ENCODE data around the gene PMVK. TPM values are rescaled to one million over a fixed set of nuclear protein-coding genes. Genes with fewer than 3 reads are reported as not detected.

Gene PMVK
- total and polyA plus RNA-seq, 2 experiments from 2014 or later: 12.5 to 53.5 TPM

DNA sequence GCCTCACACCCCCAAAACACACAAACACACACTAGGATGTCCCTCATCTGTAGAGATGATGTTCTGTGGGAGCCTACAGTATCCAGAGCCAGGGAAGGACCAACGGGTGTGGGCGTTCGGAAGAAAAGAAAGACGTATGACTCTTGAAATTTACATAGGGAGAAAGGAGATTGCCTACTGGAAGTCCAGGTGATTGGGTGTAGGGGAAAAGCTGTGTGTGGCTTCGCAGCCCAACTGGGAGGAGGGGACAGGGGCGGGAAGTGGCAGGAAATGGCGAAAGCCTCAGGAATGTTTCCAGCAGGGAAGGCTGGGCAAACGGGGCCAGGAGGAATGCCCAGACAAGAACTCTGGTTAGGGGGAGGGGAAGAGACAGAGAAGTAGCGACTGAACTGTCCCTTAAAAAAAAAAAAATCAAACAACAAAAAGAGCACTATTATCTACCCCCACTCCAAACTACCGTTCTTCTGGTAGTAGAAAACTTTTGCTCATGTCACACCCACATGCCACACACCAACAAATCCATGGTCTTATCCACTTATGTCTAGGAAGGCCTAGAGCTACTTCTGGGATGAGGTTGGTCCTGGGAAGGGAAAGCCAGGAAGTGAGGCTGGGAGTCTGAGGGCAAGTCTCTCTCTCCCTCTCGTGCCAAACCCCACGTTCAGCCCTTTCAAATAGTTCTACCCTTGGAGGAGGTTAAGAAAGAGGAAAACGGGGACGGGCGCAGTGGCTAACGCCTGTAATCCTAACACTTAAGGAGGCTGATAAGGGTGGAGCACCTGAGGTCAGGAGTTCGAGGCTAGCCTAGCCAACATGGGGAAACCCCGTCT is 36.2 kb upstream of the PMVK start:
- peaks cover 59% of the 10 kb centered on the region for H3K79me2 ChIP-seq
- H3K36me3 ChIP-seq (replicated peaks; ENCODE audit: insufficient read depth, low read depth): no peaks in the 10 kb centered on the region
- peak overlapping the region; percentile 75 for H3K4me2 ChIP-seq
- whole genome bisulfite sequencing (ENCODE audit: low lambda C conversion rate, missing lambda C conversion rate): 9% methylated on average over 18 of the region's 18 CpGs
- TF ChIP-seq EZH2phosphoT487 (IDR thresholded peaks at IDR 0.05; ENCODE audit: low read depth, severe bottlenecking, unreplicated experiment) (no peak), EZH2 (IDR thresholded peaks at IDR 0.05; ENCODE audit: borderline replicate concordance) (no peak)
- TF ChIP-seq, protein P1, sequence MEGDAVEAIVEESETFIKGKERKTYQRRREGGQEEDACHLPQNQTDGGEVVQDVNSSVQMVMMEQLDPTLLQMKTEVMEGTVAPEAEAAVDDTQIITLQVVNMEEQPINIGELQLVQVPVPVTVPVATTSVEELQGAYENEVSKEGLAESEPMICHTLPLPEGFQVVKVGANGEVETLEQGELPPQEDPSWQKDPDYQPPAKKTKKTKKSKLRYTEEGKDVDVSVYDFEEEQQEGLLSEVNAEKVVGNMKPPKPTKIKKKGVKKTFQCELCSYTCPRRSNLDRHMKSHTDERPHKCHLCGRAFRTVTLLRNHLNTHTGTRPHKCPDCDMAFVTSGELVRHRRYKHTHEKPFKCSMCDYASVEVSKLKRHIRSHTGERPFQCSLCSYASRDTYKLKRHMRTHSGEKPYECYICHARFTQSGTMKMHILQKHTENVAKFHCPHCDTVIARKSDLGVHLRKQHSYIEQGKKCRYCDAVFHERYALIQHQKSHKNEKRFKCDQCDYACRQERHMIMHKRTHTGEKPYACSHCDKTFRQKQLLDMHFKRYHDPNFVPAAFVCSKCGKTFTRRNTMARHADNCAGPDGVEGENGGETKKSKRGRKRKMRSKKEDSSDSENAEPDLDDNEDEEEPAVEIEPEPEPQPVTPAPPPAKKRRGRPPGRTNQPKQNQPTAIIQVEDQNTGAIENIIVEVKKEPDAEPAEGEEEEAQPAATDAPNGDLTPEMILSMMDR (IDR thresholded peaks at IDR 0.05; ENCODE audit: poor library complexity): no peak
- H2AFZ ChIP-seq: no peak overlapping the region
- no peaks in the 10 kb centered on the region for H4K20me1 ChIP-seq (ENCODE audit: insufficient read depth, poor library complexity, severe bottlenecking)
- no peaks in the 10 kb centered on the region for H3K9me2 ChIP-seq (replicated peaks; ENCODE audit: insufficient read depth)
- DNase-seq (ENCODE audit: low spot score): peak; percentile 92
- no peak overlapping the region for H3K4me3 ChIP-seq
- peaks cover 29% of the 10 kb centered on the region for H3K4me1 ChIP-seq (ENCODE audit: insufficient read depth)
- H3K9me3 ChIP-seq (ENCODE audit: low read depth): no peaks in the 10 kb centered on the region
- H3K27ac ChIP-seq: peak overlapping the region; percentile 96
- no peaks in the 10 kb centered on the region for H3K27me3 ChIP-seq

DNA sequence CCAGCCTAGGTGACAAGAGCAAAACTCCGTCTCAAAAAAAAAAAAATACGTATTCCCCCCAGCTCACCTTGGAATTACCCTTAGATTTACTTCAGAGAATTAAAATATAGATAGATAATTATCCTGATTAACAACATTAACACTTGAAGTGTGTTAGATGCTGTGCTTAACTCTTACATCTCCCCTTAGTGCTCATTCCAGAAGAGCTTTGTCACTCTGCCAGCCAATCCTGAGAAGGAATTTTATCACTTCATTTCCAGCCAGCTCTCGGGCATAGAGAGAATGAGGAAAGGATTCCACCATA is 35.6 kb upstream of the PMVK start:
- no peaks in the 10 kb centered on the region for H3K9me2 ChIP-seq (replicated peaks; ENCODE audit: insufficient read depth)
- H3K4me3 ChIP-seq: no peak overlapping the region
- H3K27ac ChIP-seq: peak overlapping the region; percentile 96
- no peak for DNase-seq (ENCODE audit: low spot score)
- no peaks in the 10 kb centered on the region for H3K36me3 ChIP-seq (replicated peaks; ENCODE audit: insufficient read depth, low read depth)
- no peak overlapping the region for H2AFZ ChIP-seq
- peaks cover 58% of the 10 kb centered on the region for H3K79me2 ChIP-seq
- H3K4me1 ChIP-seq (ENCODE audit: insufficient read depth): peaks cover 29% of the 10 kb centered on the region
- 39% methylated on average over 3 of the region's 3 CpGs for WGBS (ENCODE audit: low lambda C conversion rate, missing lambda C conversion rate)
- TF ChIP-seq EZH2 (IDR thresholded peaks at IDR 0.05; ENCODE audit: borderline replicate concordance): no peak
- TF ChIP-seq, protein P1 (IDR thresholded peaks at IDR 0.05; ENCODE audit: poor library complexity): no peak
- no peak for TF ChIP-seq EZH2phosphoT487 (IDR thresholded peaks at IDR 0.05; ENCODE audit: low read depth, severe bottlenecking, unreplicated experiment)
- no peaks in the 10 kb centered on the region for H3K27me3 ChIP-seq
- H4K20me1 ChIP-seq (ENCODE audit: insufficient read depth, poor library complexity, severe bottlenecking): no peaks in the 10 kb centered on the region
- no peaks in the 10 kb centered on the region for H3K9me3 ChIP-seq (ENCODE audit: low read depth)
- peak overlapping the region; percentile 75 for H3K4me2 ChIP-seq

DNA sequence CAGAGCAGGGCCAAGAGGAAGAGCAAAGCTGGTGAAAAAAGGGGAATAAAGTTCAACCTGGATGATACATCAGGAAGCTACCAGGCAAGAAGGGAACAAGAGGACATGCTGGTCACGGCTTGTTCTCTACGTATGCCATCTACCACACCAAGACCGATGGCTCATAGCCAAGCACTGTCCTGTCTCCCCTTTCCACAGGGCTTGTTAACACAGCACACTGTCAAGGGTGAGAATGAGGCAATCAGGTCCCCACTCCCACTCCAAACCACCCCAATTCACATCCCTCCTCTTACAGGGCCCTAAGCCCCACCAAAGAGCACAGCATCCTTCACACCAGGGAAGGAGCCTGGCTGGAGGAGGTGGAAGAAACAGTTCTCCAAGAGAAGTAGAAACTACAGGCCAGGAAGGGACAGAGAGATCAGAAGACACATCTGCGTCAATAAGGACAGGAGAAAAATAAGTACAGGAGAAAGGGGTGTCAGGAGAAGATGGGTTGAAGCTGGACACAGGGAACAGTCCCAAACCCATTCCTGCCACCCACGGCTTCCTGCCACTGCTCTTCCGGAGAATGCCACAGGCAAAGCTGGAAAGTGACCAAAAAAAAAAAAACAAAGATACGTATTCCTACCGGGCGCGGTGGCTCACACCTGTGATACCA is 35.0 kb upstream of the PMVK start:
- WGBS (ENCODE audit: low lambda C conversion rate, missing lambda C conversion rate): 72% methylated on average over 10 of the region's 10 CpGs
- Histone ChIP-seq H3K9me3 (ENCODE audit: low read depth) (no peaks in the 10 kb centered on the region), H3K36me3 (replicated peaks; ENCODE audit: insufficient read depth, low read depth) (no peaks in the 10 kb centered on the region), H3K4me1 (ENCODE audit: insufficient read depth) (peaks cover 23% of the 10 kb centered on the region), H3K27me3 (no peaks in the 10 kb centered on the region), H3K4me3 (no peak overlapping the region), H3K9me2 (replicated peaks; ENCODE audit: insufficient read depth) (no peaks in the 10 kb centered on the region), H3K79me2 (peaks cover 58% of the 10 kb centered on the region), H4K20me1 (ENCODE audit: insufficient read depth, poor library complexity, severe bottlenecking) (no peaks in the 10 kb centered on the region), H2AFZ (no peak overlapping the region), H3K27ac (peak overlapping the region; percentile 96), H3K4me2 (peak overlapping the region; percentile 75)
- TF ChIP-seq EZH2 (IDR thresholded peaks at IDR 0.05; ENCODE audit: borderline replicate concordance): no peak
- TF ChIP-seq EZH2phosphoT487 (IDR thresholded peaks at IDR 0.05; ENCODE audit: low read depth, severe bottlenecking, unreplicated experiment): no peak
- TF ChIP-seq, protein P1 (IDR thresholded peaks at IDR 0.05; ENCODE audit: poor library complexity): no peak
- DNase-seq (ENCODE audit: low spot score): no peak
